DOHH2 (cell line): ENCODE data around the gene SETD3.

Experiments
- H3F3A ChIP-seq: fragments of 200-600 bp; sonication (generic), shearing (Covaris generic); 2 replicates; pipeline ENCODE4 v1.6.0; 2016; ENCODE audit warnings: antibody characterized with exemption, mild to moderate bottlenecking; ENCODE audit not compliant: control insufficient read depth, insufficient read depth
- H3K27ac ChIP-seq: fragments of 200-600 bp; sonication (generic); 2 replicates; pipeline ENCODE4 v1.5.1; 2014; ENCODE audit warnings: low read depth, mild to moderate bottlenecking, low read length, moderate library complexity
- H3K27me3 ChIP-seq: fragments of 200-600 bp; sonication (generic); 2 replicates; pipeline ENCODE4 v1.6.1; 2014; ENCODE audit warnings: mild to moderate bottlenecking, low read length, mixed read lengths; ENCODE audit not compliant: control insufficient read depth
- H3K36me3 ChIP-seq: fragments of 200-600 bp; sonication (generic); 2 replicates; pipeline ENCODE4 v1.6.1; 2014; ENCODE audit warnings: mild to moderate bottlenecking, low read length, moderate library complexity, mixed read lengths; ENCODE audit not compliant: control insufficient read depth
- H3K4me1 ChIP-seq: fragments of 200-600 bp; sonication (generic); 2 replicates; pipeline ENCODE4 v1.6.1; 2014; ENCODE audit warnings: mild to moderate bottlenecking, low read length, mixed read lengths; ENCODE audit not compliant: control insufficient read depth
- H3K4me2 ChIP-seq: fragments of 200-600 bp; sonication (generic); 2 replicates; pipeline ENCODE4 v1.6.0; 2014; ENCODE audit warnings: mild to moderate bottlenecking, low read length, moderate library complexity
- H3K4me3 ChIP-seq: fragments of 200-600 bp; sonication (generic); 2 replicates; pipeline ENCODE4 v1.5.1; 2014; ENCODE audit warnings: mild to moderate bottlenecking, low read length, mixed read lengths
- H3K79me2 ChIP-seq: fragments of 200-600 bp; sonication (generic); 2 replicates; pipeline ENCODE4 v1.6.1; 2014; ENCODE audit warnings: mild to moderate bottlenecking, low read length, mixed read lengths; ENCODE audit not compliant: control insufficient read depth
- H3K9me2 ChIP-seq: fragments of 200-600 bp; sonication (generic); replicated peaks from 2 replicates; pipeline ENCODE4 v1.6.1; 2014; ENCODE audit warnings: mild to moderate bottlenecking, low read length, mixed read lengths; ENCODE audit not compliant: control insufficient read depth
- H3K9me3 ChIP-seq: fragments of 200-600 bp; sonication (generic); 2 replicates; pipeline ENCODE4 v1.6.1; 2014; ENCODE audit warnings: antibody characterized with exemption, low read length, mixed read lengths; ENCODE audit not compliant: control insufficient read depth, insufficient read depth
- H4K20me1 ChIP-seq: fragments of 200-600 bp; sonication (generic); 2 replicates; pipeline ENCODE4 v1.6.0; 2014; ENCODE audit warnings: low read depth, mild to moderate bottlenecking, antibody characterized with exemption, low read length, moderate library complexity; ENCODE audit not compliant: control insufficient read depth, insufficient read depth
- EZH2phosphoT487 ChIP-seq: fragments of 200-600 bp; sonication (generic); IDR thresholded peaks from 2 replicates; pipeline ENCODE4 v1.6.1; 2017; ENCODE audit warnings: borderline replicate concordance, mild to moderate bottlenecking, antibody characterized with exemption, low read length, moderate library complexity, mixed read lengths
- TF ChIP-seq, protein P1 (sequence below): fragments of 200-600 bp; sonication (generic); IDR thresholded peaks from one replicate; pipeline ENCODE4 v1.5.1; 2014; ENCODE audit warnings: antibody characterized with exemption, mild to moderate bottlenecking, low read depth, low read length; ENCODE audit not compliant: poor library complexity, severe bottlenecking

SETD3 gene

DNA sequence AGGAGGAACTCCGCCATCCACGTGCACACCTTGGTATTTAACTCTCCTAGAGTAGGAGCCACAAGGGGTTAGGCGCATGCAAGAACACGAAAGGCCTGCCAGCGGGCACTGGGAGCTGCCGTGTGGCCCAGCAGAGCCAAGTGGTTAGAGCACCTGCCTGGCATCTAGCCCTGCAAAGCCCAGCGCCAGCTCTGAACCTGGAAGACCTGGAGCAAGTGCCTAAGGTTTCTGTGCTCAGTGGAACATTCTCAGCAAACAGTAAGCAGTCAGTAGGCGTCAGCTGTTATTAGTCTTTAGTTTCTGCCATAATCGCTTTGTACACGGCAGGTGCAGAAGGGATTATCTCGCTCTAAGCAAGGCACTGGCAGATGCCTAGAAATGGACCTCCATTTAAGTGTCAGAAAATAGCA, 55.4 kb downstream of the SETD3 start:
- H3K36me3 ChIP-seq, result peaks cover 14% of the 10 kb centered on the region
- no peaks in the 10 kb centered on the region for H3K9me2 ChIP-seq
- peaks cover 60% of the 10 kb centered on the region for H3K4me1 ChIP-seq
- H3F3A ChIP-seq, result peaks cover 6% of the 10 kb centered on the region
- H3K27me3 ChIP-seq, result no peaks in the 10 kb centered on the region
- peaks cover 6% of the 10 kb centered on the region; the same call in 1 of the 2 replicates for H4K20me1 ChIP-seq
- H3K79me2 ChIP-seq, result peaks cover 13% of the 10 kb centered on the region
- peak overlapping the region; percentile 58 for H3K4me2 ChIP-seq
- H3K27ac ChIP-seq, result peak overlapping the region; percentile 42
- TF ChIP-seq EZH2phosphoT487, result no peak
- TF ChIP-seq, protein P1, sequence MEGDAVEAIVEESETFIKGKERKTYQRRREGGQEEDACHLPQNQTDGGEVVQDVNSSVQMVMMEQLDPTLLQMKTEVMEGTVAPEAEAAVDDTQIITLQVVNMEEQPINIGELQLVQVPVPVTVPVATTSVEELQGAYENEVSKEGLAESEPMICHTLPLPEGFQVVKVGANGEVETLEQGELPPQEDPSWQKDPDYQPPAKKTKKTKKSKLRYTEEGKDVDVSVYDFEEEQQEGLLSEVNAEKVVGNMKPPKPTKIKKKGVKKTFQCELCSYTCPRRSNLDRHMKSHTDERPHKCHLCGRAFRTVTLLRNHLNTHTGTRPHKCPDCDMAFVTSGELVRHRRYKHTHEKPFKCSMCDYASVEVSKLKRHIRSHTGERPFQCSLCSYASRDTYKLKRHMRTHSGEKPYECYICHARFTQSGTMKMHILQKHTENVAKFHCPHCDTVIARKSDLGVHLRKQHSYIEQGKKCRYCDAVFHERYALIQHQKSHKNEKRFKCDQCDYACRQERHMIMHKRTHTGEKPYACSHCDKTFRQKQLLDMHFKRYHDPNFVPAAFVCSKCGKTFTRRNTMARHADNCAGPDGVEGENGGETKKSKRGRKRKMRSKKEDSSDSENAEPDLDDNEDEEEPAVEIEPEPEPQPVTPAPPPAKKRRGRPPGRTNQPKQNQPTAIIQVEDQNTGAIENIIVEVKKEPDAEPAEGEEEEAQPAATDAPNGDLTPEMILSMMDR, result no peak
- H3K9me3 ChIP-seq, result no peaks in the 10 kb centered on the region
- peak overlapping the region; percentile 54 for H3K4me3 ChIP-seq

DNA sequence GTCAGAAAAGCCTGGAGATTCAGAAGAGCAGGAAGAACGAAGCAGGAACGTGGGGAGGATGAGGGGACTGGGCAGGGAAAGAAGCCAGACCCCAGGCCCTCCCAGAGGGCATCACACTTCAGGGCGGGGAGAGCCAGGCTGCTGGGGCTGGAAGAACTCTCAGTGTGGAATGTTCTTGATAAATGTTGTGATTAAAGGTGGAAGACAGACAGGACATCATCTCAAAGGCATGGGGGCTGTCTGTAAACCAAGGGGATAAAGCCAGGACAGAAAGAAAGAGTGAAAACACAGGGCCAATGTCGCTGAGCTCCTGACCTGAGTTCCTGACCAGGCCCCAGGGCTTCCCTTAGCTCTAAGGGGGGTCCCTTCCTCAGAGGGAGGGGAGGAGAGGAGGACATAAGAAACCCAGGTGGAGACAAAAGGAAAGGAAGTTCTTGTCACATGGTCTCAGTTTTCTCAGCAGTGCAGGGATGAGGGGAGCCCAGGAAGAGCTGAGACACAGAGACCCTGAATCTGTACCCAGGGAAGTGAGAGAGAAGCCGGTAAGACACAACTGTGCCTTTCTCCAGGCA, 56.3 kb downstream of the SETD3 start:
- Histone ChIP-seq H3K9me3 (no peaks in the 10 kb centered on the region), H4K20me1 (peaks cover 3% of the 10 kb centered on the region; the same call in 1 of the 2 replicates), H3K79me2 (peaks cover 10% of the 10 kb centered on the region), H3K27ac (peak overlapping the region; percentile 42; the same call in 1 of the 2 replicates), H3K4me3 (peak overlapping the region; percentile 54), H3K9me2 (no peaks in the 10 kb centered on the region), H3K4me1 (peaks cover 51% of the 10 kb centered on the region), H3F3A (peaks cover 6% of the 10 kb centered on the region), H3K27me3 (no peaks in the 10 kb centered on the region), H3K36me3 (peaks cover 11% of the 10 kb centered on the region), H3K4me2 (peak overlapping the region; percentile 58)
- TF ChIP-seq, protein P1, result no peak
- TF ChIP-seq EZH2phosphoT487, result no peak

DNA sequence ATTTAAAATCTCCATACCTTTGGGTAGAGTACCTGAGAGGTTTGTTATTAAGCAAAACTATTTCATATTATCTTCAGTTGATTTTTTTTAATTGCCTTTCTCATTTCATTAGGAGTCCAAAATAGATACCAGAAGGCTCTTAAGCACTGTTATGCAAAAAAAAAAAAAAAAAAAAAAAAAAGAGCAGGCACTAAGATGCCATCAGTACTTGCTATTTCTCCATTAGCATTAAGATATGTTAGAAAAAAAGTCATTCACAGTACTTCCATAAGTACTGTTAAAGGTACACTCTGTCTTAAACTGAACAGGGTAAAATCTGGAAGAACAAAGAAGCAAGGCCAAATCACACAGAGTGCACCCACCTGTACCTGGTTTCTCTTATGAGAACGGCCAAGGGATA, 57.2 kb downstream of the SETD3 start:
- Histone ChIP-seq H3K4me1 (peaks cover 42% of the 10 kb centered on the region), H3F3A (peaks cover 9% of the 10 kb centered on the region)

More for the DNA sequence above, 57.2 kb downstream of the SETD3 start:
- no peak overlapping the region for H3K27ac ChIP-seq
- peaks cover 11% of the 10 kb centered on the region for H3K36me3 ChIP-seq
- H3K4me2 ChIP-seq, result no peak overlapping the region
- no peaks in the 10 kb centered on the region for H3K9me2 ChIP-seq
- no peak for TF ChIP-seq EZH2phosphoT487
- TF ChIP-seq, protein P1, result no peak
- peaks cover 3% of the 10 kb centered on the region; the same call in 1 of the 2 replicates for H4K20me1 ChIP-seq
- no peak overlapping the region for H3K4me3 ChIP-seq
- no peaks in the 10 kb centered on the region for H3K27me3 ChIP-seq
- no peaks in the 10 kb centered on the region for H3K9me3 ChIP-seq
- peaks cover 5% of the 10 kb centered on the region for H3K79me2 ChIP-seq
